SK-MEL-5 (cell line): ENCODE data around the gene ZNF584. TPM values are rescaled to one million over a fixed set of nuclear protein-coding genes. Genes with fewer than 3 reads are reported as not detected.
"Not testable (repeated sequence)": the region's sequence is repeated elsewhere in the genome, so short reads cannot be mapped to it uniquely, and the experiment has no call there.

Experiments
- DNase-seq: peaks from one replicate; pipeline ENCODE4 v3.0.0-alpha.2; 2016; ENCODE audit warnings: low read depth, low spot score
- in situ Hi-C: cut with HindIII; loops from 2 replicates; pipeline ENCODE4 v1.10.0; 2016; ENCODE audit warnings: low sequenced_read_pairs, high pct_unique_total_duplicates, low pct_unique_long_range_greater_than_20kb
- total RNA-seq: library from RNA; depleted of rRNA; stranded (reverse); fragments of >200 nt; shearing (Covaris generic); gene quantifications from 2 replicates; pipeline ENCODE4 v1.2.3, GENCODE V29; 2014

Gene ZNF584
- total RNA-seq, 1 experiment from 2014 or later, result 12.5 TPM

GRCh38 chr19:58399903-58400302 lies 8.5 kb upstream of the ZNF584 start:
- DNase-seq, result no peak
- in situ Hi-C loops, result no loop called here

DNA sequence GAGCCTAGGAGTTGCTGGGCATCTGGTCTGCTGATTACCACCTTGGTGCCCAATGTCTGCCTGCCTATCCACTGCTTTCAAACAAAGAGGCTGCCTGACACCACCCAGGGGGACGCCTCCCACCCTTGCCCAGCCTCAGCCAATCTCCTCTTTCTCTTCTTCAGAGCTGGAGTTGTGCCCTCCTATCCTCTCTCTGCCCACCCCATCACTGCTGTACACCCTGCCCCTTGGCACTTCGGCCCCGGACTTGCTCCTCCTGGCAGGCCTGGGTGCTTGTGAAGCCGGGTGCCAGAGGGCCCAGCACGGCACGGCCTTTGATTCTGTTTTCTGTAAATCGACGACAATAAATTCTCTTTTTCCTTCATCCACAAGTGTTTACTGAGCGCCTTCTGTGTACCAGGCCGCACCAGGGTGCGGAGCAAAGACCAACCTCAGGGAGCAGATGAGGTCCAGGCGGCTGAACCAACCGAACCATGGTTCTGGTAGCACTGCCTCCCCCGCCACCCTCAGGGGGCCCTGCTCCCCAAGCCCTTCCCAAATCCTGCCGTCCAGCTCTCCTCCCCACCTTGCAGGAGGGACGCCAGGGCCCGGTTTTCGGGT lies 8.0 kb upstream of the ZNF584 start:
- in situ Hi-C loops, result no loop called here
- DNase-seq, result no peak

DNA sequence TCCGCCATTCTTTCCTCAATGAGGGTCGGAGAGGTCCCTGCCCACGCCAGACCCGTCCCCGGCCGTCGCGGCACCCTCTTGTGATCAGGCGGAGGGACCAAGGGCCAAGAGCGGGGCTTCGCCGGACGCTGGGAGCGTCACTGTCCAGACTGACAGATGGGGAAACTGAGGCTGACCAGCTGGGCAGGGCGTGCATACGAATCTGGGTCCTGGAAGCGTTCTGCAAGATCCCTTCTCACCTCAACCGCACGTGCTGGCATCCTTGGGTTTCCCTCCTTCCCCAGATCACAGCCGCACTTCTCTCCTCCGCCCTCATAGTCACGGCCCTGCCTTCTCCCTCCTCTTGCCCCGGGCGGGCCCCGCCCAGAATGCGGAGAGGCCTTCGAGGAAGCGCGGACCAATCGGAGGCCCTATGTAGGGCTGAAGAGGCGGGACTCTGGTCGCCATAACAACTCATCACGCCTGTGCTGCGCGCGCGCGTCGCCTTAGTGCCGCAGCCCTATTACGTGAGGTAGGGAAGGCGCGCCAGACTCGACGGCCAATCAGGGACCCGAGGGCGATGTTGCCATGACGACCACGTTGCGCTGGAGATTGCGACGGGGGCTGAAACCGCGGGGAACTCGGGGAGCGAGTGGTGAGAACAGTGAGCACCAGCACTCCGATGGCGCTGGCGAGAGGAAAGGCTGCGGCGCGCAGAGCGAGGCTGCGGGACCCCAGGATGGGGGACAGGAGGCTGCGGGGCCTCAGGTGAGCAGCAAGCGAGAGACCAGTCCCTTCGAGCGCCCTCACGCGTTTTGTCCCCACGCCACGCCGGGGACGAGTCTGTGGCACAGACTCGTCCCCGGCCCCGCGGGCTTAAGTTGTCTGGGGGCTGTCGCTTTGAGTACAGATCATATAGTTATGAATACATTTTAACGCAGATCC lies 7.3 kb upstream of the ZNF584 start:
- in situ Hi-C loops, result no loop called here

GRCh38 chr19:58401840-58402421 lies 6.5 kb upstream of the ZNF584 start:
- in situ Hi-C loops, result no loop called here

More for the DNA sequence above, 7.3 kb upstream of the ZNF584 start:
- DNase-seq, result peak; percentile 98

DNA sequence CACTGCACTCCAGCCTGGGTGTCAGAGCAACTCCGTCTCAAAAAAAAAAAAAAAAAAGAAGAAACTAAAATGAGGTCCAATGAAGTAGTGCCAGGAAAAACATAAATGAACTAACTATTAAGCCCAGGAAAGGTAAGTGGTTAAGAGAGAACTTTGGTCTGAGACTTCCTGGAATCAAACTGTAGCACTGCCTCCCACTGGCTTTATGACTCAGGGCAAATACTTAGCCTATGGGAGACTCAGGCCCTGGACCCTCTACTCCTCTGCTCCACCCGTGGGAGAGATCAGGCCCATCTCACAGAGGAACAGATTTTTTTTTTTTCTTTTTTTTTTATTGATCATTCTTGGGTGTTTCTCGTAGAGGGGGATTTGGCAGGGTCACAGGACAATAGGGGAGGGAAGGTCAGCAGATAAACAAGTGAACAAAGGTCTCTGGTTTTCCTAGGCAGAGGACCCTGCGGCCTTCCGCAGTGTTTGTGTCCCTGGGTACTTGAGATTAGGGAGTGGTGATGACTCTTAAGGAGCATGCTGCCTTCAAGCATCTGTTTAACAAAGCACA lies 4.5 kb upstream of the ZNF584 start:
- DNase-seq, in situ Hi-C loops: not testable (repeated sequence)

More at GRCh38 chr19:58401840-58402421, 6.5 kb upstream of the ZNF584 start:
- DNase-seq, result no peak

- in situ Hi-C loops, result no loop called here
- peak; percentile 37 for DNase-seq
These were observed 1.4 kb upstream of the ZNF584 start for GRCh38 chr19:58406818-58407657.

- no peak for DNase-seq
- in situ Hi-C loops, result no loop called here
These were observed 744 bp upstream of the ZNF584 start for GRCh38 chr19:58407658-58408151.

DNA sequence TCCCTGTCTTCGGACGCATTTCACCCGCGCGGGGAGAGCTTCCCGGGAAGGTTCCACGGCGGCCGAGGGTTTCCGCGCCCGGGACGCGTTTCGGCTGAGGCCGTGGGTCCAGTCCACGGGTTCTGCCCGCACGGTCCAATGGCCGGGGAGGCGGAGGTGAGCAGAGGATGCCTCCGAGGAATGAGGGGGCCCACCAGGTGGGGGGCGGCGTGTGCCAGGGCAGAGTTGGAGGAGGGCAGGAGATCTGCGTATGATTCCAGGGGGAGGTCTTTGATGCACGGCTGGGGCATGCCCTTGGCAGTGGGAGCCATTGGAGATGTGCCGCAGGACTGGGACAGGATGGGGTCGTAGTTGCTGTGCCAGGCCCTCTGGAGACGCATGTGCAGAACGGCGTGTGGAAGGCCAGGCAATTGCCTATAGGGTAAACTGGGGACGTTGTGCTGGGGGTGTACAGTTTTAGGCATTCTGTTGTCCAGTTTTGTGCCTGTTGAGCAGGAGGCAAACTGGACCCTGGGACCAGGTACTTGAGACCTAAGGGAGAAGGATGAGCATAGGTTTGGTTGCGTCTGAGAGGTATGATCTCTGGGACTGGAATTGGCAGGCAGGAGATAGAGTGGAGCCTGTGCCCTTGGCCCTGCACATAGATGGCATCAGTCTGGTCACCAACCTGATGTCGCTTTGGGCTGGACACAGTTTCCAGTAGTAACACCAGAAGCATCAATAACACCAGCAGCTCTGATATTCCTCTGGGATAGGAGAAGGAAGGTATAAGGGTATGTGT lies 751 bp downstream of the ZNF584 start:
- in situ Hi-C loops, result no loop called here
- DNase-seq, result peak; percentile 46

- in situ Hi-C loops, result no loop called here
- no peak for DNase-seq
These were observed 8.2 kb downstream of the ZNF584 start for GRCh38 chr19:58416604-58417003.

- in situ Hi-C loops, result no loop called here
- no peak for DNase-seq
These were observed 8.6 kb downstream of the ZNF584 start for GRCh38 chr19:58417071-58417470.

DNA sequence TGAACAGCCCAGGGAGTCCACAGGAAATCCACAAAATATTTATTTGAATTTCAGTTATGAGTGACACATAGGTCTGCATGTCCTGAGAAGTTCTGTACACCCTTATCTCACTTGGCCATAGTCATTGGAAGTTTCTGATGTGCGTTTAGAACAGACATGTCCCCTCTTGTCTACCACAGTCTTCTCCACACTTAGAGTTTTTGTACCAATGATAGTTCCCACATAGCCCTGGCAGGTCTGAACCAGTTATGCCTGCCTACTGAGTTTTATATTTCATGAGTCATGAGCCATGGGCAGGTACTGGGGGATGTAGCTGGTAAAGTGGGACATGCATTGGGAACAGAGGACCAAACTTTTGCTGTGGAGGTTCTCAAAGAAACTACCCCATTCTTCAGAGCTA lies 20.2 kb downstream of the ZNF584 start:
- in situ Hi-C loops, result no loop called here
- no peak for DNase-seq

GRCh38 chr19:58429745-58430144 lies 21.3 kb downstream of the ZNF584 start:
- in situ Hi-C loops, result no loop called here
- DNase-seq, result no peak

DNA sequence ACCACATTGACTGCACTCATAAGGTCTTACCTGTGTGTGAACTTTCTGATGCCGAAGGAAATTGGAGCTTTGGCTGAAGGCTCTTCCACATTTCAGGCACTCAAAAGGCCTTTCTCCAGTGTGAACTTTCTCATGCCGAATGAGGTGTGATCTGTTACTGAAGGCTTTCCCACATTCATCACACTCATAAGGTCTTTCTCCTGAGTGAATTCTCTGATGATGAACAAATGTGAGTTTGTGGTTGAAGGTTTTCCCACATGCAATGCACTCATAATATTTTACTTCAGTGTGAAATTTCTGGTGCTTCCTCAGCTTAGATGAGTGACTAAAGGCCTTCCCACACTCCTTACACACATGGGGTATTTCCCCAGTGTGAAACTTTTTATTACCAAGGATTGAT lies 25.8 kb downstream of the ZNF584 start:
- no peak for DNase-seq
- in situ Hi-C loops, result no loop called here

DNA sequence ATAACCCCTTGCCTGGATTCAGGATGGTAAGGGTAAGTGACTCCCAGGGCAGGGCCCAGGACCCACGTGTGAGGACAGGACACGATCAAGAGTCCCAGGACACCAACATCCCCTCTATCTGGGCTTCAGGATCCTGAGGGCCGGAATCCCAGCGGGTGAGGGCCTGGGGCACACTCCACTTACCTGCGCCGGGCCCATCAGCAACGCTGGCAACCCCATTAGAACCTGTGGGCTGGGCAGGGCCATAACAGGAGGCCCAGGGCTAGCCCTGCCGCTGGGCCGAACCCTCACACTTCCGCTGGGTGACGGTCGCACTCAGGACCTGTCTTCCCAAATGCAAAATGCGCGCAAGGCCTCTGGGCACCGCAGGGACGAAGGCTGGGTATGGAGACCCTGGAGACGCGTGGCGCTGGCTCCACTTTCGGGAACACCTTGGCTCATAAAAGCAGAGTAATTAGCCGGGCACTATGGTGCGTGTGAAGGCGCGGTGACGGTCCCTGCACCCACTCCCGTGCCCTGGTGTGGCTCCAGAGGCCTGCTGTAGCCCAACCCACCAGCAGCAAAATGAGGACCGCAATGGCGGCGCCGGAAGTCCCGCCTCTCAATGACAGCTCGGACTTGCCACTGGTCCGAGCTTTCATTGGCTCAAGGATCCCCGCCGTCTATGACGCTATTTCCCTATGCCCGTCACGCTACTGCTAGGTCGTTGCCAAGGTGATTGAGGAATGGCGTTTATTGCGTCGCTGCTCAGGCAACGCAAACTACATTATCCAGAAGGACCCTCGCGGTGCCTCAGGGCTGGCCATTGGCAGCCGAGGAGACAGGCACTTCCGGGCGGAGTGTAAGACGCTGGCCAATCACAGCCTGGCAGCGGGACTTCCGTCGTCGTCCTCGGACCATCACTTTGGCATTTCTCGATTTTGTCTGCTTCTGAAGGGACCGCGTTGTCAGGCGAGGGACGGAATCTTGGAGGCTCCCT lies 31.4 kb downstream of the ZNF584 start, which contains the start of gene ZNF132:
TSS of gene ZNF132 (minus strand) at position 578 of the 979 bp plus-strand sequence. CDS start at position 246, 332 bp downstream.
- DNase-seq, result peak; percentile 64
- in situ Hi-C loops, result no loop called here

DNA sequence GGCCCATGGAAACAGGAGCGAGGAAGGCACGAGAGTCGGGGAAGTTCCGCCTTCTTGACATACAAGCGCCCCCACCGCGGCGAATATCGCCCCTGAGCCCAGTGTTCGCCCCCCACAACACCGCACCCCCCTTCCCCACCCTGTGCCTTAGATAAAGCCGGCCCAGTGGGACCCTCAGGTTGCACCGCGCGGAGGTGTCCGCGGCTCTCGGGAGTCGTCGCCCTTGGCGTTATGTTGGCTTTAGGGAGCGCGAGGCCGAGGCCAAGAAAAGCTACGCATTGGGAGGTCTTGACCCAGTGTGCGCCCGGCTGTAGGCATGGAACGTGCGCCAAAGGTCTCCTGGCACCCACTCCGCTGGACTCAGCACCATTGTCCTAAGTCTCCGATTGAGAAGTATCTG lies 32.1 kb downstream of the ZNF584 start:
- in situ Hi-C loops, result no loop called here

More for the DNA sequence above, 32.1 kb downstream of the ZNF584 start:
- no peak for DNase-seq
